ENCODE measurements around the gene LDAF1.
"Not testable (repeated sequence)": the region's sequence is repeated elsewhere in the genome, so short reads cannot be mapped to it uniquely, and the experiment has no call there.

LDAF1 gene

DNA sequence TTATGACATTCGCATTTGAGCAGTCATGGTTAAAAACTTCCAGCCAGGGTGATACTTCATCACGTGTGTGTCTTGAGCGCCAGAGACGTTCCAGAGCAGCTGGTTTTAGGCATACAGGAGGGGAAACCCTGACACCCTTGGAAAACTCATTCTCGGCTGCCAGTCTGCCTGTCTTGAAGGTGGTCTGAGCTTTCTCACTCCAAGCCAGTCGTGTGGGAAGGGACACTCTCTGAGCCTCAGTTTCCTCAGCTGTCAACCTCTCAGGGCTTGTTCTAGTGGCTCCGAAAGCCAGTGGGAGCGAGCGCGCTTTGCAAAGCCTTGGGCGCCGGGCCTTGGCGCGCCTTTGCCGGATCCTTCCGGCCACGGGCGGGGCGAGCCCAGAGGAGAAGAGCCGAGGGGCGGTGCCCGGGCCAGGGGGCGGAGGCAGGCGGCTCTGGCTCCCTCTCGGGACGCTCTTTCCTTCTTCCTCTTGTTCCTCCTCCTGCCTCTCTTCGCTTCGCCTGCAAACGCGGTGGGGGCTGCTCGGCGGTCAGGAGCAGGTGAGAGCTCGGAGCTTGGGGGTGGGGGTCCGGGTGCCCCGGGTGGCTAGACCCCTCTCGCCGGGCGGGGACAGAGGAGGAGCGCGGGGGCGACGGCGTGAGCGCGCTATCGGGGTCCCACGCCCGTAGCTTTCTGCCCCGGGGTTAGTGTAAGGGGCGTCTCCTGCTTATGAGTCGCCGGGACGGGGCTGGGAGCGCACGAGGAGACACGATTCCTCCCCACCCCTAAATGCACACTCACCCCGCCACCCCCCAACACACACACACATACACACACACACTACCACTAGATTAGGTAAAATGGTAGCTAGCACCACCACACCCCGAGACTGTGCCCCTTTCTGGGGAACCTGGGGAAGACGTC, at the start of gene LDAF1:
LDAF1 (plus strand) TSS at position 467 of the 903 bp plus-strand sequence. CDS start 2,509 bp downstream, outside the sequence.
- no peak for DNase-seq

DNA sequence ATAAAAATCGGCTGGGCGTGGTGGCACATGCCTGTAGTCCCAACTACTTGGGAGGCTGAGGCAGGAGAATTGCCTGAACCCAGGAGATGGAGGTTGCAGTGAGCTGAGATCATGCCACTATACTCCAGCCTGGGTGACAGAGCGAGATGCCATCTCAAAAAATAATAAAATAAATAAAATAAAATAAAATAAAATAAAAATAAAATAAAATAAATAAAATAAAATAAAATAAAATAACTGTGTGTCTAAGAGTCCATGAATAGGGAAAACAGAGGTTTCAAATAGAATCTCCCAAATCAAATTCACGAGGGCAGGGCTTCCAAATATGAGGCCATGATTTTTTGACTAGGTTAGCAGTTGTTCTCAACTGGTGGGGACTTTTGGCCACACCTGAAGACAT, 42.9 kb upstream of the LDAF1 start:
- not testable (repeated sequence) for DNase-seq

GRCh38 chr16:21116148-21116693, 42.3 kb upstream of the LDAF1 start:
- no peak for DNase-seq

DNA sequence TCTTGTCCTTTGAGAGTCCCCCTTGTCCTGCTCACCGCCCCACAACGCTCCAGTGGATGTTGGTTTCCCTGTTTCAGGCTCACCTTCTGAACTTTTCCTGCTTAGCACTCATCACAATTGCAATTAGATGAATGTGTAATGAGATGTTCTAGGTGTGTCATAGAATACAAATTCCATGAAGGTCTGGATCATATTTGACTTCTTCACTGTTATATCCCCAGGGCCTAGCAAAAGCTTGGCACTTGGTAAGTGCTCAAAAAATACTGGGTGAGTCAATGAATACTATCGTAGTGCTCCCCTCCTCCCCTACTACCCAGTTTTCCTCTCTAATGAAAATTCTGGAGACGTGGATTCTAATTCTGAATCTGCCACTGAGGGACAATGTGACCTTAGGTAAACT, 40.9 kb upstream of the LDAF1 start:
- no peak for DNase-seq

- DNase-seq: no peak
Measured at GRCh38 chr16:21120976-21121520, 37.4 kb upstream of the LDAF1 start.

DNA sequence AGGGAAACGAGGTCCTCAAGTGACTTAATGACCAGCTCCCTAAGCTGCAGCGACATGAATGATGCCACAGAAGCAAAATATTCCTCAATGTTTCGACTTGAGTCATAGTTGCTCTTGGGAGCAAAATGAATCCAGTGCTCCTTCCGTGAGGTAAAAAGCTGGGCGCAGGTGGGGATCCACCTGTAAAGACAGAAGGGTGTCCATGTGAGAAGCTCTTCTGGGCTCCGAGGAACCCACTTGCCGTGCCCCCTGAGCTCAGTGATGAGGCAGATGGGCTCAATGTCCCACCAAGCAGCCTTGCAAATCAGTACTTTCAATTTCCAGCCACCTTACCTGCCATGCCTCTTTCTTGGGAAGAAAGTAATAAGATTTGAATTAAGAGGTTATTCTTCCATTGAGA, 33.3 kb upstream of the LDAF1 start:
- DNase-seq: no peak

DNA sequence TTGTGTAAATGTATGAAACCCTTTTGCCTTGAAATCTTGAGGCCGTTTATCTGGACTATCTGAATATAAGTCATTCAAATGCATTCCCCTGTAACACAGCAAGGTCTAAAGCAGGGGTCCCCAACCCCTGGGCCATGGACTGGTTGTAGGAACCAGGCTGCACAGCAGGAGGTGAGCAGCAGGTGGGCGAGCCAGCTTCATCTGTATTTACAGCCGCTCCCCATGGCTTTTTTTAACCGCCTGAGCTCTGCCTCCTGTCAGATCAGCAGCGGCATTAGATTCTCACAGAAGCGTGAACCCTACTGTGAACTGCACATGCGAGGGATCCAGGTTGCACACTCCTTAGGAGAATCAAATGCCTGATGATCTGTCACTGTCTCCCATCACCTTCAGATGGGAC, 32.0 kb upstream of the LDAF1 start:
- no peak for DNase-seq

DNA sequence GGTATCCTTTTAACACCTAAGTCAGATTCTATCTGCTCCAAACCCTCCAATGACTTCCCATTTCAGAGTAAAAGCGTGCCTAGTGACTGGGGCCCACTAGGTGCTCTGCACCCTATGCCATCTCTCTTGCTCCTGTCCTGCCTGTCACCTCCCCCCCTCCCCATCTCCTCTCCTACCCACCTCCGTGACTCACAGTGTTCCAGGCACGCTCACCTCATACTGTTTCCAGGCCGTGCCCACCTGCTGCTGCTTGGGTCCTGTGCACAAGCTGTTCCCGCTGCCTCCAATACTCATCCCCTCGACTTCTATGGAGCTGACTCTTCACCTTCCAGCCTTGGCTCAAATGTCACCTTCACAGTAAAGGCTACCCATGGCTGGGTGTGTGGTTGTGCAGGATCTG, 29.5 kb upstream of the LDAF1 start:
- no peak for DNase-seq

GRCh38 chr16:21130811-21131210, 27.7 kb upstream of the LDAF1 start:
- DNase-seq: no peak

- no peak for DNase-seq
Measured at GRCh38 chr16:21134053-21134452, 24.4 kb upstream of the LDAF1 start.

- DNase-seq: no peak
Measured at GRCh38 chr16:21145738-21146137, 12.7 kb upstream of the LDAF1 start.

DNA sequence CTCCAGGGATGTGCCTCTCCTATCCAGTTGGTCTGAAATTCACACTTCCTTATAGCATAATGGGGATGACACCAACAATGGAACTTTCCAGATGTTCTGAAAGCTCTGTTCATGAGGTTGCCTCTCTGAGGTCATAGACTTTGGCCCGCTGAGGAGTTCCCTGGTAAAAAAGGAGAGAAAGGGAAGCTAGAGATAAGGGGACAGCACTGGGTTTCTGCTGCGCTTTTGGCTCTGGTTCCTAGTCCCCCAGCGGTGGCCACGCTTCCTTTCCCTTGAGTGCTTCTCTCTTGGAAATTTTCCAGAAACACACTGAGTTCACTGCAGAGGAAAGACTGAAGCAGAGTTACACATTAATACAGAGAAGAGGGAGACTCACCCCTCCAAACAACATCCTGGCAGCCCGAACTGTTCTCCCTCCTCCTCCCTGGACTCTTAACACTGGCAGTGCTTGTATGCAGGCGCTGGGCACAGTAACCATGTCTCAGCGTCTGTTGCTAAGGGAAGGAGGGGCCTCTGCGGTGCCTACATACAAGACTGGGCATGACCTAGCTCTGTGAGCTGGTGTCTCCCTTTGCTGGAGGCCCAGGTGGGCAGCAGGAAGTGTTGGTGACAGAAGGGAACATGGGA, 8.0 kb upstream of the LDAF1 start, which contains the start of gene DNAH3:
DNAH3 (minus strand) TSS at position 472 of the 627 bp plus-strand sequence. CDS start 527 bp downstream, outside the sequence.
- DNase-seq: no peak

DNA sequence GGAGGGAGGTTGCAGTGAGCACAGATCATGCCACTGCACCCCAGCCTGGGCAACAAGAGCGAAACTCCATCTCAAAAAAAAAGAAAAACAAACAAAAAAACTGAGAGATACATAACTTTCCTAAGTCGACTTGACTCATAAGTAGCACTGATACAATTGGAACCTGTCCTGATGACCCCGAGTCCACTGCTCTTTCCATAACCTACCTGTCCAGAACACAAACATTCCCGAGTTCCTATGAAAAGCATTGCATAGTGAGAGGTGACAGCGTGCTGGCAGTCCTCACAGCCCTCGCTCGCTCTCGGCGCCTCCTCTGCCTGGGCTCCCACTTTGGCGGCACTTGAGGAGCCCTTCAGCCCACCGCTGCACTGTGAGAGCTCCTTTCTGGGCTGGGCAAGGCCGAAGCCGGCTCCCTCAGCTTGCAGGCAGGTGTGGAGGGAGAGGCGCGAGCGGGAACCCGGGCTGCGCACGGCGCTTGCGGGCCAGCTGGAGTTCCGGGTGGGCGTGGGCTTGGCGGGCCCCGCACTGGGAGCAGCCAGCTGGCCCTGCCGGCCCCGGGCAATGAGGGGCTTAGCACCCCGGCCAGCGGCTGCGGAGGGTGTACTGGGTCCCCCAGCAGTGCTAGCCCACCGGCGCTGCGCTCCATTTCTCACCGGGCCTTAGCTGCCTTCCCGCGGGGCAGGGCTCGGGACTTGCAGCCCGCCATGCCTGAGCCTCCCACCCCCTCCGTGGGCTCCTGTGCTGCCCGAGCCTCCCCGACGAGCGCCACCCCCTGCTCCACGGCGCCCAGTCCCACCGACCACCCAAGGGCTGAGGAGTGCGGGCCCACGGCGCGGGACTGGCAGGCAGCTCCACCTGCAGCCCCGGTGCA, 6.1 kb upstream of the LDAF1 start:
- DNase-seq: not testable (repeated sequence)

DNA sequence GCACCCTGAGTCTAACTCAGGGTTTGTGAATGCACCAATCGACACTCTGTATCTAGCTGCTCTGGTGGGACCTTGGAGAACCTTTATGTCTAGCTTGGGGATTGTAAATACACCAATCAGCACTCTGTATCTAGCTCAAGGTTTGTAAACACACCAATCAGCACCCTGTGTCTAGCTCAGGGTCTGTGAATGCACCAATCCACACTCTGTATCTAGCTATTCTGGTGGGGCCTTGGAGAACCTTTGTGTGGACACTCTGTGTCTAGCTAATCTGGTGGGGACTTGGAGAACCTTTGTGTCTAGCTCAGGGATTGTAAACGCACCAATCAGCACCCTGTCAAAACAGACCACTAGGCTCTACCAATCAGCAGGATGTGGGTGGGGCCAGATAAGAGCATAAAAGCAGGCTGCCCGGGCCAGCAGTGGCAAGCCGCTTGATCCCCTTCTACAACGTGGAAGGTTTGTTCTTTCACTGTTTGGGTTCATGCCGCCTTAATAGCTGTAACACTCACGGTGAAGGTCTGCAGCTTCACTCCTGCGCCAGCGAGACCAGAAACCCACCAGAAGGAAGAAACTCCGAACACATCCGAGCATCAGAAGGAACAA, 5.2 kb upstream of the LDAF1 start:
- not testable (repeated sequence) for DNase-seq

- DNase-seq: not testable (repeated sequence)
Measured at GRCh38 chr16:21156011-21156410, 2.5 kb upstream of the LDAF1 start.

DNA sequence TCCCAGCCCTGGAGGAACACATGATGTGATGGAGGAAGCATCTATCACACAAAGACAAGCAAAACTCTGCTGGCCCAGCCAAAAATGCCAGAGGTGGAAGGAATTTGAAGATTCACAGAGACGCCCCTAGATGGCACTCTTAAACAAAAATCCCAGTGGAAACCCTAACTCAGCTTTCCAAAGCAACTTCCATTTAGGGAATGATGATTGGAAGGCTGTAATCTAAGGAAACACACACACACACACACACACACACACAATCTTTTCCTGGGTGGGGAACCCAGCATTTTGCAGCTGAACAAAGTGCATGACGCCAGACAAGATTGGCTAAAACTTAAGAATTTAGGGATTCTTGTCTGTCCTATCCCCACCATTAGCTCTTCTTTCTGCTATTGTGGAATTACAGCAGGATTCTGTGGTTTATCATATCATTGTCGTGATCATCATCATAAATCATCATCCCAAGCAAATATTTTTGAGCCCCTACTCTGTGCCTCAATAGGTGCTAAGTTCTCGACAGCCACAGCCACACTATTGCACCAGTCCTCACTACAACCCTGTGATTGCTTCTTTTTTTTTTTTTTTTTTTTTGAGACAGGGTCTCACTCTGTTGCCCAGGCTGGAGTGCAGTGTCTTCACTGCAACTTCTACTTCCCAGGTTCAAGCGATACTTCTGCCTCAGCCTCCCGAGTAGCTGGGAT, 1.6 kb upstream of the LDAF1 start:
- DNase-seq: no peak

GRCh38 chr16:21157632-21158031, 842 bp upstream of the LDAF1 start:
- DNase-seq: no peak

DNA sequence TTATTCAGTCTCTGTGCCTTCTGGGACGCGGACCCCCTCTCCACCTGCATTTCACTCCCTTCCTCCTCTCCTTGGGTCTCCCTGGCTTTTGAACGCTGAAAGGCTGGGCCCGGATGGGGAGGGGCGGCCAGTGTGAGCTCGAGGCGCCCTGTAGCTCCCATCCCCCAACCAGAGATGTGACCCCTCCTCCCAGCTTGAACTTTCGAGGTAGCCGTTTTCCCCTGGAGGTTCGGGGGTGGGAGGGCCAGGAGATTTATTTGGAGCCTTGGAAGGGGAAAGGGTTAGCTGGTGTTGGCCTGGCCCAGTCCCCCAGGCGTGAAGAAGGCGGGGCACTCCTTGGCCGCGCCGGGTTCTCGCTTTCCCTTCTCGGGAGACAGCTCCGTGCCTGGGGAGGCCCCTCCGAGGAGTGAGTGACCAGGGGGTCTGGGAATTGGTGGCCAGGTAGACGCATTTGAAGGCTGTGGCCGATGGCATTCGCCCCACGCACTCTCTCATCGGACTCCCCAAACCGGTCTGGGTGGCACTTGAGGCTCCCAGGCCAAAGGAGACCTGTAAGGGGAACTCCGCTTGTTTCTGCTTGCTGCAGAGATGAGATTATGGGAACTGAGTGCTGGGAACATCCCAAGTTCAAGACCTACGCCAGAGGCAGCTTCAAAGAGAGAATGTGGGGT, 942 bp downstream of the LDAF1 start:
- DNase-seq: no peak

GRCh38 chr16:21160276-21160675, 1.8 kb downstream of the LDAF1 start:
- no peak for DNase-seq

DNA sequence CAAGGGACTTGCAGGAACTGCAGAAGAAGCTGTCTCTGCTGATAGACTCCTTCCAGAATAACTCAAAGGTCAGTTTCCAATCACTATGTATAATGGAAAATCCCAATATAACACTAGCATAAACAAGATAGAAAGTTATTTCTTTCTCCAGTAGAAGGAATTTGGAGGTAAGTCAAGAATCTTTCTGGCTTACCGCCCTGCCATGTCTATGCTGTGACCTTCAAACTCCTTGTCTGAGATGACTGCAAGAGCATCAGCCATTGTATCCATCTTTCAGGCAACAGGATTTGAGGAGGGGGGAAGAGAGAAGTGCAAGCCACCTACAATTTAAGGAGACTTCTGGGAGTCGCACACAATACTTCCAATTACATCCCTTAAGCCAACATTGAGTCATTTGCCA, 2.7 kb downstream of the LDAF1 start:
- DNase-seq: no peak

GRCh38 chr16:21162661-21163151, 4.2 kb downstream of the LDAF1 start:
- no peak for DNase-seq

Measured in NK-92 treated with Interleukin-12 subunit alpha and Interleukin-12 subunit beta, amount 100 ng/mL, for 24 hours (cell line).